Naive B cell (primary cell): ENCODE results near the gene UST. TPM values are rescaled to one million over a fixed set of nuclear protein-coding genes. Genes with fewer than 3 reads are reported as not detected.

ENCODE experiments used
- ATAC-seq, 2 donors: fragments of 150-1000 bp; cut with Tn5 transposase; 2 replicates each; pipeline ENCODE4 v1.10.0; 2021; ENCODE audit warnings: low read depth in 2 of 2, mild to moderate bottlenecking in 2 of 2, moderate library complexity in 2 of 2
- DNase-seq: peaks from one replicate; pipeline ENCODE4 v3.0.0; 2022
- H3K27ac Mint-ChIP-seq, 6 donors: one replicate each; pipeline ENCODE4 v1.8.0; 2020 to 2022; ENCODE audit warnings: mild to moderate bottlenecking in 6 of 6, mixed read lengths in 6 of 6, moderate library complexity in 5 of 6, inconsistent platforms in 2 of 6
- H3K27me3 Mint-ChIP-seq, 3 donors: one replicate each; pipeline ENCODE4 v1.8.0; 2021 to 2022; ENCODE audit warnings: mixed read lengths in 3 of 3, mild to moderate bottlenecking in 1 of 3
- H3K36me3 Mint-ChIP-seq, 2 donors: one replicate each; pipeline ENCODE4 v1.8.0; 2020 to 2022; ENCODE audit warnings: mixed read lengths in 2 of 2, inconsistent platforms in 1 of 2, mild to moderate bottlenecking in 1 of 2
- H3K4me1 Mint-ChIP-seq, 3 donors: one replicate each; pipeline ENCODE4 v1.8.0; 2020 to 2022; ENCODE audit warnings: mixed read lengths in 3 of 3, inconsistent platforms in 1 of 3, mild to moderate bottlenecking in 1 of 3, moderate library complexity in 1 of 3
- H3K4me3 Mint-ChIP-seq, 8 donors: one replicate each; pipeline ENCODE4 v1.8.0; 2020 to 2022; ENCODE audit warnings: mild to moderate bottlenecking in 8 of 8, mixed read lengths in 8 of 8, moderate library complexity in 8 of 8, inconsistent platforms in 2 of 8
- H3K9me3 Mint-ChIP-seq, 7 donors: one replicate each; pipeline ENCODE4 v1.8.0; 2020 to 2022; ENCODE audit warnings: mixed read lengths in 7 of 7, mild to moderate bottlenecking in 5 of 7, inconsistent platforms in 2 of 7, moderate library complexity in 1 of 7
- polyA plus RNA-seq, 6 donors: library from polyadenylated mRNA; unstranded; fragments of 300-500 nt; fragmentation: Illumina TruSeq; gene quantifications; one replicate each; pipeline ENCODE4 v1.2.3, GENCODE V29; 2021; ENCODE audit warnings: low read depth in 6 of 6

The UST gene
- polyA plus RNA-seq, 6 donors from 2014 or later: 2.8 to 7.2 (median 5.2) TPM

DNA sequence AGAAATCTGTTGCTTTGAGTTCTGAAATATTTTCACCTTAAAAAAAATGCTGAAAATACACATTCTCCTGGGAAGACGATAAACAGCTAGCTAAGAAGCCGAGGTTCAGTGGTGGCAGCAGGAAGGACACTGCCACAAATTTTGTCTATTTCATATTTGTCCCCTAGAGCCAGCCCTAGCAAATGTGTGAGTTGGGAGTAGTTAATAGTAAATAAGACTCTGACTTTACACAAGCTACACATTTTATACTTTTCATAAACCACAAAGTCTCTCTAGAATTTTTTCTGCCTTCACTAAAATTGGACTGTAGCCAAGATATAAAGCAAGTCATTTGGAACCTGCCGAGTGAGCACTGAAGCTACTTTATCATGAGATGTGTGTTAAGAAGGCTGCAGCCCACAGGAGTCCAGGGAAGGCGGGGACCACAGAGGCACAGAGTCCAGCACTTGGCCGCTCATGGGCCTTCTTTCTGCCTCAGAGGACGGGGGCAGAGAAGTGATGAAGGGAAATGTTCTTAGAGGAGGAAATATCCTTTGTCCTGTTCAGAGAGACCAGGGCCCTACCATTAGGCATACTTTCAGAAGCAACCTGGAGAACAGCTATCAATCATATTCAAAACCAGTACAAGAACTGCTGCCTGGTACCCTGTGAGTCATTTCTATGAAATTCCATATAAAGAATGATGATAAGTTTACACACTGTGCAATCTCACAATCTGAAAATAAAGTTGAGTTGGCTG is 329.0 kb downstream of the UST start:
- ATAC-seq: no peak
- Mint-ChIP-seq H3K4me1 (peaks cover 0 to 4% (median 0%) of the 10 kb centered on the region in 3 donors), H3K4me3 (no peak overlapping the region), H3K36me3 (peaks cover 0 to 18% of the 10 kb centered on the region in 2 donors), H3K9me3 (no peaks in the 10 kb centered on the region), H3K27ac (peak overlapping the region in 1 of 6 donors; percentile 27), H3K27me3 (no peaks in the 10 kb centered on the region)
- no peak for DNase-seq

GRCh38 chr6:149076355-149076734 is 329.5 kb downstream of the UST start:
- DNase-seq: no peak
- no peak for ATAC-seq
- Mint-ChIP-seq H3K27me3 (no peaks in the 10 kb centered on the region), H3K4me1 (peaks cover 0 to 4% (median 0%) of the 10 kb centered on the region in 3 donors), H3K4me3 (no peak overlapping the region), H3K36me3 (peaks cover 0 to 18% of the 10 kb centered on the region in 2 donors), H3K27ac (peak overlapping the region in 1 of 6 donors; percentile 27), H3K9me3 (no peaks in the 10 kb centered on the region)

DNA sequence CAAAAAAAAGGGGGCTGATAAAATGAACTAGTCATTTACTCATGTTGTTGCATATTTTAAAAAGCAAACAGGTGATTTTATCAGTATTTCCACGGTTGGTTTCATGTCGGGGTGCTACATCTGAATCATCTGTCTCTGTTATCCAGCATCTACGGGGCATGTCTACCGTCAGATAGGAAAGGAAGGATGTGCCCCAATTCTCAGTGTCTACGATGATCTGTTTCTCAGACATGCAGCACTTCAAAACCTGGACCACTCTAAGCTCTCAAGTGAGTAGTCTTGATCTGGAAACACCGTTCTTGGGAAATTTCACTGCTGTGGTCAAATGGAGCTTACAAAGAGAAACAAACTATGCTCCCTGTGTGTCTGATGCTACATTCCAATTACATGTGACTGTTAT is 330.4 kb downstream of the UST start:
- Mint-ChIP-seq H3K36me3 (peaks cover 0 to 18% of the 10 kb centered on the region in 2 donors), H3K4me1 (peaks cover 0 to 6% (median 0%) of the 10 kb centered on the region in 3 donors)

GRCh38 chr6:149078211-149078782 is 331.5 kb downstream of the UST start:
- Mint-ChIP-seq H3K9me3 (no peaks in the 10 kb centered on the region), H3K27ac (peak overlapping the region in 1 of 6 donors; percentile 47), H3K4me1 (peaks cover 0 to 8% (median 0%) of the 10 kb centered on the region in 3 donors), H3K4me3 (no peak overlapping the region), H3K36me3 (peaks cover 0 to 18% of the 10 kb centered on the region in 2 donors), H3K27me3 (no peaks in the 10 kb centered on the region)
- DNase-seq: no peak
- no peak for ATAC-seq

More for the DNA sequence above, 330.4 kb downstream of the UST start:
- Mint-ChIP-seq H3K27me3 (no peaks in the 10 kb centered on the region), H3K4me3 (no peak overlapping the region), H3K27ac (no peak overlapping the region), H3K9me3 (no peaks in the 10 kb centered on the region)
- no peak for ATAC-seq
- no peak for DNase-seq

DNA sequence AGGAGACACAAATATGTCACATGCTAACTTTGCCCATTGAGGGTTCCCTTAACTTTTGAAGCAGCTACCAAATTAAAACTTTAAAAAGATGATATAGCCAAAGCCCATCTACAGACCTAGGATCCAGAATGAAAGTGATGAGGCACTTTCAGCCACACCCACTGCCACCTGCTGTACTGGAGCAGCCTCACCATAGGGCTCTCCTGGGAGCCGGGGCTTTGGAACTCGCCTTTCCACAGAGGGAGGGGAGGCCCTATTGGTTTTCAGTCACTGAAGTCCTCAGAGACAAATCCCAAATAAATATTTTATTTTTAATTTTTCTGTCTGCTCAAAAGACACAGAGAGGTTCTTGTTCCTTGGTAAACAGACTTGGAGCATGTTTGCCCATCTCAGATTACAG is 332.6 kb downstream of the UST start:
- ATAC-seq (no peak), DNase-seq (no peak)
- Mint-ChIP-seq H3K4me1 (peaks cover 0 to 8% (median 0%) of the 10 kb centered on the region in 3 donors), H3K27me3 (no peaks in the 10 kb centered on the region), H3K27ac (peak overlapping the region in 1 of 6 donors; percentile 19), H3K4me3 (no peak overlapping the region), H3K9me3 (no peaks in the 10 kb centered on the region), H3K36me3 (peaks cover 0 to 10% of the 10 kb centered on the region in 2 donors)

- H3K9me3 Mint-ChIP-seq: no peaks in the 10 kb centered on the region
- DNase-seq (no peak), ATAC-seq (no peak)
- no peak overlapping the region for H3K4me3 Mint-ChIP-seq
- H3K27ac Mint-ChIP-seq: peak overlapping the region in 4 of 6 donors; percentile 19 to 49 (median 36)
- peaks cover 0 to 8% (median 0%) of the 10 kb centered on the region in 3 donors for H3K4me1 Mint-ChIP-seq
- H3K36me3 Mint-ChIP-seq: peaks cover 0 to 6% of the 10 kb centered on the region in 2 donors
- no peaks in the 10 kb centered on the region for H3K27me3 Mint-ChIP-seq
Observed at GRCh38 chr6:149079911-149080491, 333.2 kb downstream of the UST start.

- DNase-seq (no peak), ATAC-seq (no peak)
- peaks cover 0 to 3% of the 10 kb centered on the region in 2 donors for H3K36me3 Mint-ChIP-seq
- H3K9me3 Mint-ChIP-seq: no peaks in the 10 kb centered on the region
- peaks cover 0 to 5% (median 0%) of the 10 kb centered on the region in 3 donors for H3K4me1 Mint-ChIP-seq
- no peak overlapping the region for H3K27ac Mint-ChIP-seq
- H3K27me3 Mint-ChIP-seq: no peaks in the 10 kb centered on the region
- H3K4me3 Mint-ChIP-seq: no peak overlapping the region
Observed at GRCh38 chr6:149080511-149080910, 333.7 kb downstream of the UST start.

- Mint-ChIP-seq H3K27me3 (no peaks in the 10 kb centered on the region), H3K27ac (no peak overlapping the region), H3K4me1 (peaks cover 0 to 4% (median 0%) of the 10 kb centered on the region in 3 donors), H3K9me3 (no peaks in the 10 kb centered on the region), H3K4me3 (no peak overlapping the region), H3K36me3 (no peaks in the 10 kb centered on the region)
- DNase-seq (no peak), ATAC-seq (no peak)
Observed at GRCh38 chr6:149081281-149081680, 334.5 kb downstream of the UST start.

- no peak overlapping the region for H3K4me3 Mint-ChIP-seq
- no peaks in the 10 kb centered on the region for H3K36me3 Mint-ChIP-seq
- H3K27me3 Mint-ChIP-seq: no peaks in the 10 kb centered on the region
- ATAC-seq: peak; percentile 77 to 84
- DNase-seq: peak; percentile 63
- H3K4me1 Mint-ChIP-seq: peaks cover 0 to 4% (median 0%) of the 10 kb centered on the region in 3 donors
- H3K27ac Mint-ChIP-seq: peak overlapping the region in 1 of 6 donors; percentile 78
- H3K9me3 Mint-ChIP-seq: no peaks in the 10 kb centered on the region
Observed at GRCh38 chr6:149082320-149082719, 335.5 kb downstream of the UST start.

GRCh38 chr6:149084026-149084425 is 337.2 kb downstream of the UST start:
- DNase-seq (no peak), ATAC-seq (no peak)
- Mint-ChIP-seq H3K27ac (no peak overlapping the region), H3K36me3 (no peaks in the 10 kb centered on the region), H3K4me1 (peaks cover 0 to 4% (median 0%) of the 10 kb centered on the region in 3 donors), H3K27me3 (no peaks in the 10 kb centered on the region), H3K4me3 (no peak overlapping the region), H3K9me3 (no peaks in the 10 kb centered on the region)

- H3K27me3 Mint-ChIP-seq: no peaks in the 10 kb centered on the region
- peaks cover 0 to 4% (median 0%) of the 10 kb centered on the region in 3 donors for H3K4me1 Mint-ChIP-seq
- ATAC-seq (no peak), DNase-seq (no peak)
- peak overlapping the region in 1 of 6 donors; percentile 13 for H3K27ac Mint-ChIP-seq
- H3K36me3 Mint-ChIP-seq: no peaks in the 10 kb centered on the region
- H3K9me3 Mint-ChIP-seq: no peaks in the 10 kb centered on the region
- H3K4me3 Mint-ChIP-seq: no peak overlapping the region
Observed at GRCh38 chr6:149084808-149085556, 338.2 kb downstream of the UST start.

- DNase-seq (no peak), ATAC-seq (no peak)
- Mint-ChIP-seq H3K4me3 (no peak overlapping the region), H3K9me3 (no peaks in the 10 kb centered on the region), H3K27ac (no peak overlapping the region), H3K36me3 (no peaks in the 10 kb centered on the region), H3K4me1 (peaks cover 0 to 4% (median 0%) of the 10 kb centered on the region in 3 donors), H3K27me3 (peaks cover 0 to 5% (median 0%) of the 10 kb centered on the region in 3 donors)
Observed at GRCh38 chr6:149085557-149085938, 338.7 kb downstream of the UST start.

DNA sequence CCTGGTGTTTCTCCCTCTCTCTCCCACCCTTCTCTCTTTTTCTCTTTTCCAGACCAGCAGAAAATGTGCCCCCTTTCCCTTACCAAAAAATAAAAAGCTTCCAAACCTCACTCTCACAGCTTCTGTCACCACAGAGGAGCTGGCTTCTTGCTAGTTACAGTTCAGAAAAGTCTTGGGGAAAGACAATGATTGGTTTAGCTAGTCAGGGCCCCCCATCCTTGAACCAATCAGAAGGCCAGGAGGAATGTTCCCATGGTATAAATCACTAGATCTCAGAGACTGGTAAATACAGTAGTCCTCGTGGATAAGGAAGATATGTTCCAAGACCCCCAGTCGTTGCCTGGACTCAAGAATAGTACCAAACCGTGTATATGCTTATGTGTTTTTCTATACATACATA is 339.5 kb downstream of the UST start:
- no peak overlapping the region for H3K27ac Mint-ChIP-seq
- DNase-seq (no peak), ATAC-seq (no peak)
- no peak overlapping the region for H3K4me3 Mint-ChIP-seq
- peaks cover 0 to 9% (median 0%) of the 10 kb centered on the region in 3 donors for H3K27me3 Mint-ChIP-seq
- no peaks in the 10 kb centered on the region for H3K9me3 Mint-ChIP-seq
- peaks cover 0 to 4% (median 0%) of the 10 kb centered on the region in 3 donors for H3K4me1 Mint-ChIP-seq
- no peaks in the 10 kb centered on the region for H3K36me3 Mint-ChIP-seq
